GF-D8 (cell line): ENCODE measurements around the gene TRPM2.

Experiments used
- DNase-seq: peaks from one replicate; lab custom pipeline; 2025; lab: John Stamatoyannopoulos, UW

Gene TRPM2

DNA sequence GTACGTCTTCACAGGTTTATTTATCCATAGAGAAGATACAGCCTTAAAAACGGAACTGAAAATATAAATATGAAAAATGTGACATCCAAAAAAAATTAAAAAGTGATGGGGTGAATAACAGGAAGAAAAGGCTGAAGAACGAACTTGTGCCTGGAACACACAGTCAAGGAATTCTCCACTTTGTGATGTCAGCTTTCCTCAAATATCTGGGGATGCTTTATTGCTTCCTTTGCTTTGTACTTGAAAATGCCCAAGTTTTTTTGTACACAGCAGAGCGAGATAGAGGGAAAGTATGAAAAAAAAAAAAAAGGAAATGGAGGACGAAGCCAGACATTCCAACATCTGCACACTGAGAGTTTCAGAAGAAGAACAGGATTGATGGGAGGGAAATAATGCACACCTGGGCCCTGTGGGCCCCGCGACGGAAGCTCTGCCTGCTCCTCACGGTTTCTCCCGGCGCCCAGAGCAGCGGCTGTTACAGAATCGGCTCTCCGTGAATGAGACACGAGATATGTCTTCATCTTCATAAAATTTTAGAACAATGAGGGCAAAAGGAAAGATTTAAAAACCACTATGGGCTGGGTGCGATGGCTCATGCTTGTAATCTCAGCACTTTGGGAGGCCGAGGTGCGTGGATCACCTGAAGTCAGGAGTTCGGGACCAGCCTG lies 91.9 kb downstream of the TRPM2 start:
- DNase-seq = no peak

DNA sequence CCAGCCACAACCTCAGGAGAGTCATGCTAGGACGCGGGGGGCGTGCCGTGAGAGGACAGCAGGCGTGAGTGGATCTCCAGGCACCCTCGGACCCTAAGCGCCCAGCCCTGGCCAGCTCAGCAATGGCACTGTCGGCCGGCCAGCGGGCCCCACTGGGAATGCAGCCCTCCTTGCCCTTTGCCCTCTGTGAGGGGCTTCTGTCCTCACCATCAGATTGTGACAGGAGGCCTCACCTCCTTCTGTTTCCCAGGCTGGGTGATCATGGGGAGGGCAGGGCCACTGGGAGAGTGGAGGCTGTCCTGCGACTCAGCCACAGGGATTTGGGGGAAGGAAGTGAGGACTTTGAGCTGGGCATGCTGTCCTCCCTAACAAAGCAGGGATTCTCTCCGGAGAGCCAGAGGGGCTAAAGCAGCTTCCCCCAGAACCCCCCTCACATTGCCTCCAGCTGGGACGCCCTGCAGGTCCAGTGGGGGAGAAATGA lies 95.3 kb downstream of the TRPM2 start:
- DNase-seq = no peak

DNA sequence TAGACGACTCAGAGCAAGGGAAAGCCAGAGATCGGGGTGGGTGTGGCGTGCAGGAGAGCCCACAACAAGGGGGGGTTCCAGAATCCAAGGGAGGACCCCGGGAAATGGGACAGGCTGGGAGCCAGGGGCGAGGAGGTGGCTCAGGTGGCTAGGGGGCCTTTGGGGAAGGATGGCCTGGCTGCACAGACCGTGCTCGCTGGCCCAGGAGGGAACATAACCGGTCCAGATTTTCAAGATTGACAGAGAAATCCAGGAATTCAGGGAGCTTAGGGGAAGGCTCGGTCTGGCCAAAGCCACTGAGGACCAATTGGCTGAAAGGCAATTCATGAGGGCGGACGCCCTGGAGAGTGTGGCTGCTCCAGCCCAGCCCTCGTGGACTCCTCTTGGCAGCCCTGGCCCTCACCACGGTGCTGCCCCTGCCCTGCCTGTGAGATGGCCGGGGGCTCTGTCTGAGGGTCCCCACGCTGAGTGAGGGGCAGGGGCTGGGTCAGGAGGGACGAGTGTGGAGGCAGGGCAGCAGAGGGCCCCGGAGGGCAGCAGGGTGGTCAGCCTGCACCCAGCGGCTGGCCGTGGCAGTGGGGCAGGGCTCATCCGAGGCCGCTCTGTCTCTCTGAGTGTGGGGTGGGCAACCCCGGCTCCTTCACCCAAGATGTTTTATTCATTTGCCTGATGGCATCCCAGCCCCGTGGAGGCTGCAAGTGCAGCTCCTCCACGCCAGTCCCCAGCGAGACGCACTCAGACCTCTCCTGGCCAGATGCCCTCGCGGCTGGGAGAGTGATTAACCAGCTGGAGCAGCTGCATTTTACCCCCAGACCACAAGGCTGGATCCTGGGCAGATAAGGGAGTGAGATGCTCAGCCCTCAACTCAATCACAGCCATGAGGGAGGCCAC lies 96.3 kb downstream of the TRPM2 start:
- DNase-seq = no peak

DNA sequence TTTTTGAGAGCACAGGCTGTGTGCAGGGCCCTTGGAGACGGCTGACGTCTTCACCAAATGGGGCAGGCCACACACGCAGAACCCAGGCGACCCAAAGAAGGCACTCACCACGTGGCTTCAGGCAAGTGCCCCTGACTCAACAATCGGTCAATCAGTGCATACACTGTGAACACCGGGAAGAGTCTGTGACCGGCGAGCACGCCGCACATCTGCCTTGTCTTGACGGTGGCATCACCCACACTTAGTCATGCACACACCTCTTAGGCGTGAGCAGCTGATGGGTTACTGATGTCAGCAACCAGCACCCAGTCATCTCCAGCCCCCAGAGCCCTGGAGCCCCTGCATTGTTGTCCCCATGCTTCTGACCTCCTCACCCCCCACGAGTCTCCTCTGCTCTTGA lies 97.0 kb downstream of the TRPM2 start:
- no peak for DNase-seq

DNA sequence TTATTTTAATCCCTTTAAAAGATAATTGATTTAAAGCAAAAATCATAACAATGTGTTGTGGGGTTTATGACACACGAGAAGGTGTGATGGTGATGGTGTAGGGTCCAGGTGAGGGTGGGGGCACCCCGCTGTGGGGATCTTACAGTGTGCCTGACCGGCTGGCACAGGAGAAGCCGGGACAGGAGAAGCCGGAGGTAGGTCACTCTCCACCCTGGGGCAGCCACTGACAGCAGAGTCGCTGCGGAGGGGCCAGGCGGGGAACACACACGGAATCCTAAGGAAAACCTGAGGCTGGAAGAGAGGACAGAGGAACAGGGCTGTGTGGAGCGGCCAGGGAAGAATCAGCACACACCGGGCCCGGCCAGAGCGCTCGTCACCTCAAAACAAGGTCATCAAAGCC lies 97.6 kb downstream of the TRPM2 start:
- no peak for DNase-seq

DNA sequence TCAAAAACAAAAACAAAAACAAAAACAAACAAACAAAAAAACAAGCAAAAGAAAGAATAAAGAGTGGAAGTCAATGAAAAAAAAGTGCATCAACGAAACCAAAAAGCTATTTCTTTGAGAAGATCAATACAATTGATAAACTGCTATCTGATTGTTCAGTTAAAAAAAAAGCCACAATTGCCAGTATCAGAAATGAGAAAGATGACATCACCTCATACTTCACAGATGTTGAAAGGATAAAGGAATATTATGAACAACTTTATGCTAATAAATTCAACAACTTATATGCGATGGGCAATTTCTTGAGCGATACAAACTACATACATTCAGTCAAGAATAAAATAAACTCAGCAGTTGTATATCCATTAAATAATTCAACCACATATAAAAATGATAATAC lies 99.7 kb downstream of the TRPM2 start:
- no peak for DNase-seq

DNA sequence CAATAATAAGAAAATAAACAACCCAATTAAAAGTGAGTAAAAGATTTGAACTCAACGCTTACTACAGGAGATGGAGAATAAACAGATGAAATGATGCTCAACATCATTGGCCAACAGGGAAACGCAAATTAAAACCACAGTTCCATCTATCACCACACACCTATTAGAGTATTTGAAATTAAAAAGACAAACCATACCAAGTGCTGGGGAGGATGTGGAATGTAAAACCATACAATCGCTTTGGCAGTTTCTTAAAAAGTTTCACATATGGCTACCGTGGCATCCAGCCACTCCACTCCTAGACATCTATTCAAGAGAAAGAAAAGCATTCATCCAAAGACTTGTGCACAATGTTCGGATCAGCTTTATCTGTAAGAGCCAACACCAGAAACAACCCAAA lies 100.6 kb downstream of the TRPM2 start:
- no peak for DNase-seq

DNA sequence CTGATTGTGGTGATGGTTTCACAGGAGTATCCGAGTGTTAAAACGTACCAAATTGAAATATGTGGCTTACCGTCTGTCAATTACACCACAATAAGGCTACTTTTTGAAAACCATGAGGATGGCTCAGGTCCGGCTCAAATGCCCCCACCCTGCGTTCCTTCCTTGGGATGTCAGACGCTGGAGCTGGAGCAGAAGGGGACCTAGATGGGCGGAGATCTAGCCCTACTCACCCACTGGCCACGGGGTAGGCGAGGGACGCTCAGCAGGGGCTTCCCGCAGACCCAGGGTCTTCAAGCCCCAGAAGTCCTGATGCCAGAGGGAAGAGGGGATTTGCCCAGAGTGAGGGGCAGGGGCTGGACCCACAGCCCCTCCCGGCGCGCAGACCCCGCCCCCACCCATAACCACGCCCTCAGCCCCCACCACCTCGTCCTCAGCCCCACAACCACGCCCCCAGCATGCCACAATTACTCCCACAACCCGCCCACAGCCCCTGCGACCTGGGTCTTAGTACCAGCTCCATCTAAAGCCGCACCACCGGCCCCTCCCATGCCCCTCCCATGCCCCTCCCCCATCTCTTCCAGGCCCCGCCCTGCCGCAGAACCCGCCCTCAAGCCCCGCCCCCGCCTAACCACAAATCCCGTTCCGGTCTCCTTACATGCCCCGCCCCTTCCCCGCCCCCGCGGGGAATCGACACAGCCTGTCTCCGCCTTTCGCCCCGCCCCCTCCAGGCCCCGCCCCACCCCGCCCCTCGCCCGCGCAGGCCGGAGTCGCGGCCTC lies 101.5 kb downstream of the TRPM2 start, which contains the start of gene LRRC3:
LRRC3 (plus strand) TSS at position 764 of the 777 bp plus-strand sequence. CDS start 1,135 bp downstream, outside the sequence.
- DNase-seq = no peak

DNA sequence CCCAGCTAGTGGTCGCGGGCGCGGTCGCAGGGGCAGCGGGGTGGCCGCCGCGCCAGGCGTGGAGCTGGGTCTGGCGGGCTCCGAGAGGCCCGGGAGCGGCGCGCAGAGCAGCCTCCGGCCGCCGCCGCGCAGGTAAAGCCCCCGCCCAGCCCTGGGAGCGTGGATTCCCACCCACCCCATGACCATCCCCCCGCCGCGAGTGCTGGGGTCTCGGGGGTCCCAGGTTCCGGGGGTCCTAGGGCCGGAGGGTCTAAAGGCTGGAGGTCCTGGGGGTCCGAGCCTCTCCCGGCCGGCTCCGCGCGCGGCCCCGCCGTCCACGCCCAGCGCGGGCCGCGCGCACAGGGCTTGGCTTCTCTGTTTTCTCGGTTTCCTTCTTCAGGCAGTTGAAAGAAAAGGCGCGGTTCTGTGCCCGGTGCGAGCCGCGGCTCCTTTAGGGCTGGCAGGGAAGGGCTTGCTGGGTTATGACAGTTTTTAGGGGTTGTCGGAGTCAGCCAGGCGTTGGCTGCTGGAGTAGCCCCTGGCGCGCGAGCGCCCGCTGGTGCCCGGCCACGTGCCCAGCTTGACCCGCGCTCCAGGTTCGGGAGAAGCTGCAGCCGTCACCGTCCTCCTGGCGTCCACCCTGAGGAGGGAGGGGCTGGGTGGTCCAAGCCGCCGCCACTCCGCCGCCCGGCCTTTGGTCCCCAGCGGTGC lies 102.2 kb downstream of the TRPM2 start:
- DNase-seq = no peak

DNA sequence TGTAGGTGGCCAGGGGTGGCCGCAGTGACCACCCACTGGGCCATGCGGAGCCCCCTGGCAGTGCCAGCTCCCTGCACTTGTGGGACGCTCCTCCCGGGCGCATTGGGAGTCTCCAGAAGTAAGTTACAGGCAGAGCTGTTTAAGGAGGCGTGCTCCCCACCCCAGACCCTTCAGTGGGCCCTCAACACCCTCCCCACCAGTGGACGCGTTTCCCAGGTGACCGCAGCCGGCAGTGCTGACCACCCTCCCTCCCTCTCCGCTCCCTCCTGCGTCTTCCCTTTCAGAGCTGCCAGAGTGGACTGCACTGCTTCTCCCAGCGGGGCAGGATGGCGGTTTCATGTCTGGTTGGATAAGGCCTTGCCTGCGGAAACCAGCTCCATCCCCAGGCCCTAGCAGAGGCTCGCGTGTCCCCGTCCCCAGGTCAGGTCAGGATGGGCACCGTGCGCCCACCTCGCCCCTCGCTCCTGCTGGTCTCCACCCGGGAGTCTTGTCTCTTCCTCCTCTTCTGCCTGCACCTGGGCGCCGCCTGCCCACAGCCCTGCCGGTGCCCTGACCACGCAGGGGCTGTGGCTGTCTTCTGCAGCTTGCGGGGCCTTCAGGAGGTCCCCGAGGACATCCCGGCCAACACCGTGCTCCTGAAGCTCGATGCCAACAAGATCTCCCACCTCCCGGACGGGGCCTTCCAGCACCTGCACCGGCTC lies 102.9 kb downstream of the TRPM2 start:
- no peak for DNase-seq

DNA sequence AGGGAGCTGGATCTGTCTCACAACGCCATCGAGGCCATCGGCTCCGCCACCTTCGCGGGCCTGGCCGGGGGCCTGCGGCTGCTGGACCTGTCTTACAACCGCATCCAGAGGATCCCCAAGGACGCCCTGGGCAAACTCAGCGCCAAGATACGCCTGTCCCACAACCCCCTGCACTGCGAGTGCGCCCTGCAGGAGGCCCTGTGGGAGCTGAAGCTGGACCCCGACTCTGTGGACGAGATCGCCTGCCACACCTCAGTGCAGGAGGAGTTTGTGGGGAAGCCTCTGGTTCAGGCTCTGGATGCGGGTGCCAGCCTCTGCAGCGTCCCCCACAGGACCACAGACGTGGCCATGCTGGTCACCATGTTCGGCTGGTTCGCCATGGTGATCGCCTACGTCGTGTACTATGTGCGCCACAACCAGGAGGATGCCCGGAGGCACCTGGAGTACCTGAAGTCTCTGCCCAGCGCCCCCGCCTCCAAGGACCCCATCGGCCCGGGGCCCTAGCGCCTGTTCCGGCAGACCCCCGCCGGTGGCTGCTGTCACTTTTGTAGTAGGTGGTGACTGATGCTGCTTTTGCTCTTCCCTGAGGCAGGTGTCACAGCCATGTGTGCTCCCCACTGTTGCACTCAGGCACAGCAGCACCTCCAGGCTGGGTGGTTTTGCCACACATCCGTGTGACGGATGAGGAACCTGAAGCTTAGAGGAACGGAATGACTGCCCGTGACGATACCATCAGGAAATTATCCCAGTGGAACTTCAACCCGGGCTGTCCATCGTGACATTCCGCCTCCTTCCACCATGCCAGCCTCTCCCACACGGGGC lies 103.7 kb downstream of the TRPM2 start:
- no peak for DNase-seq

DNA sequence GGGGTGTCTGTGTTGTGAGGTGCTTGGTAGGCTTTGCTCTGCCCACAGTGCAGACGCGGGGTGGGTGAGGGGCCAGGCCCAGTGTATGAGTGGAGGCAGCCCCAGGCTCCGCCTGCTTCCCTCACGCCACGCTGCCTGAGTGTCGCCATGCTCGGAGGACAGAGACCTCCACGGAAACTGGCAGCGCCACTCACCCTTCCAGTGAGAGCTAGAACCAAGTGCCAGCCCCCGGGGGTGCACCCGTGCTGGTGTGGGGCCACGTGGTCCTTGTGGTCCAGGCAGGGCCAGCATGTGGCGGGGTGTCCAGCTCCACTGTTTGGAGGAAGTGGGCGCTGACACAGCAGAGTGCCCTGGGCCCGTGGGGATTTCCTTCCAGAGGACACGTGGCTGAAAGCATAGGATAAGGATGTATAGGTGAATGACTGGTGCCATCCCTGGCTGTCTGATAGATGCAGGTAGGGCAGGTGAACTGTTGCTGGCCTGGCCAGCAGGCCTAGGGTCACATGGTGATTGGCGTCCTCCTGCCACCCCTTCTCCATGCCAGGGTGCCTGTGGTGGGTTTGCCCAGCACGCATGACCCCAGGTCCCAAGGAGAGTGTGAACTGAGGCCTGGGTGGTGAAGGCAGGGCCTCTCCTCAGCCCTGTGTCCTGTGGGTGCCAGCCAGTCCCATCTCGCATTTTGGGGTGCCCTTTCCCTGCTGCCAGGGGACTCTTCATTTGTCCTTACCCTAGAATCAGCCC lies 105.7 kb downstream of the TRPM2 start:
- no peak for DNase-seq

DNA sequence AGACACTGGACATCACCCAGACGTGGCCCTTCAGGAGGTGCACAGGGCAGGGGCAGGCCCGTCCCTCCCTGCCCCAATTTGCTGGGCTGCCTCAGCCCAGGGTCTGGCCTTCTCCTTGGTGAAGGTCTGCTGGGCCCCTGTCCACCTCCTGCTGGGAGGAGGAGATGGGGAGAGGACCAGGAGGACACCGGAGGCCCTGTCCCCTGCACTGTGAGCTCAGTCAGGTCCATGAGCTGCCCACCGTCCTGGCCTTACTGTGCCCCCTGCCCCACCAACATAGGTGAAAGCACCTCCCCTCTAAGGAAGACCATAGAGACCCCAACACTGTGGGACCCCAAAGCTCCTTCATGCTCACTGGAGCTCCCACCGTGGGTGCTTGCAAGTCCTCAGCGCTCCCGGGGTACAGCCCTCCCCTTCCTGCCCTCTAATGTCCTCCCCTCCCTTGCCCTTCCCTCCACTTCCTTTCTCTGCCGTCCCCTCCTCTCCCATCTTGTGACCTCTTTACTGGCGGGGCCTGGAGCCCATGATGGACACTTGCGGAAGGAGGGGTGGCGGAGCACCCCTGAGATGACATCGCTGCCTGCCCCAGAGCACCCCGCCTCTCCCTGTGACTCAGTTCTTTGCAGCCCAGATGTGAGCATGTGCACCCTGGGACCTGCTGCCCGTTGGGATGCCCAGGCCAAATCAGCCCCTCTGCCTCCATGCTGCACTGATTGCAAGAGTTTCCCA lies 106.5 kb downstream of the TRPM2 start:
- DNase-seq = no peak

DNA sequence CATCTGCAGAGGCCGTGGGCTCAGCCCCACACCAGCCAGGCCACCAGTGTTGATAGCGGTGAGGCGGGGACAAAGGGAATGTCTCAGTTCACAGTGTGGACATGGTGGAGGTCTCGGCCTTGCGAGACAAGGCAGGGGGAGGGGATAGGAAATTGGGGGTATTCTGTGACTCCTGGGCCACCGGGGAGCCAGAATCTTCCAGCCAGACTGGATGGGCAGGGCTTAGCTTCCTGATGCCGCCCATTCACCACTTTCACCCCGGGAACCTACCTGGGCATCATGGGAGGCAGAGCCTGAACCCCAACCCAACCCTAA lies 107.0 kb downstream of the TRPM2 start:
- no peak for DNase-seq

DNA sequence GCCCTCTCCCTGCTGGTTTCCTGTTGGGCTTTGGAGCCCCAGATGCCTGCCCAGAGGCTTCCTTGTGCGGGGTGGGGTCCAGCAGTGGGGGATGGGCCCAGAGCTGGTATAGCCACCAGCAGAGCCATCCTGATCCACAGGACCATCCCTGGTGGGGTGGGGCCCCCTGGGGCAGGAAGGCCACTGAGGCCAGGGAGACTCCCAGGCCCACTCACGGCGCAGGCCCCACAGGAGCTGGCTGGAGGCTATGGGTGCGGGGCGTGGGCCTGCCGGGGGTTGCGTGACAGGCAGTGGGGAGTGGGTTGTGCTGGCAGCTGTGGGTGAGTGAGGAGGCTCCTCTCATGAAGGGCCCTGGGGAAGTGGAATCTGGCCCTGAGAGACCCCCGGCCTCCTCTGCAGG lies 107.6 kb downstream of the TRPM2 start:
- DNase-seq = no peak

DNA sequence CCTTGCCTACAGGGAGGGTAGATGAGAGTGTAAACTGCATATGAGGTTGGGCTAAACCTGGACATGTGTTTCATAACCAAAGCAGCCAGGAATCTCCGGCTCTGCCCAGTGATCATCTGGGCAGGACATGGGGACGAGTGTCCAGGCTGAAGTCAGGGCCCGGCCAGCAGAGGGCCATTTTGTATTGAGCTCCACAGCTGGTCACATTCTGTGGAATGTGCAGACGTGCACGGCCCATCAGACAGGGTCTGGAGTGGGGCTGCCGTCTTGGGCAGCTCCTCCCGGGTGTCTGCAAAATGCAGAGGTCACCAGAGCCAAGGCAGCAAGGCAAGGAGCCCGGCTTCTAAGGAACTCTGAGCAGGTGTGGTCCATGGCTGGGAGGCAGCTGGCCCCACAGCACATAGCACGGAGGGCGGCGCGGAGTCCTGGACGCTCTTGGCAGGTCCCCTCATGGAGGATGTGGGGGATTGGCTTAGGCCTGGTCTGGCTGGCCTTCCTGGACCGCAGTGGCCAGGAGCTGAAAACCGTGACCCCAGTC lies 108.1 kb downstream of the TRPM2 start:
- no peak for DNase-seq

DNA sequence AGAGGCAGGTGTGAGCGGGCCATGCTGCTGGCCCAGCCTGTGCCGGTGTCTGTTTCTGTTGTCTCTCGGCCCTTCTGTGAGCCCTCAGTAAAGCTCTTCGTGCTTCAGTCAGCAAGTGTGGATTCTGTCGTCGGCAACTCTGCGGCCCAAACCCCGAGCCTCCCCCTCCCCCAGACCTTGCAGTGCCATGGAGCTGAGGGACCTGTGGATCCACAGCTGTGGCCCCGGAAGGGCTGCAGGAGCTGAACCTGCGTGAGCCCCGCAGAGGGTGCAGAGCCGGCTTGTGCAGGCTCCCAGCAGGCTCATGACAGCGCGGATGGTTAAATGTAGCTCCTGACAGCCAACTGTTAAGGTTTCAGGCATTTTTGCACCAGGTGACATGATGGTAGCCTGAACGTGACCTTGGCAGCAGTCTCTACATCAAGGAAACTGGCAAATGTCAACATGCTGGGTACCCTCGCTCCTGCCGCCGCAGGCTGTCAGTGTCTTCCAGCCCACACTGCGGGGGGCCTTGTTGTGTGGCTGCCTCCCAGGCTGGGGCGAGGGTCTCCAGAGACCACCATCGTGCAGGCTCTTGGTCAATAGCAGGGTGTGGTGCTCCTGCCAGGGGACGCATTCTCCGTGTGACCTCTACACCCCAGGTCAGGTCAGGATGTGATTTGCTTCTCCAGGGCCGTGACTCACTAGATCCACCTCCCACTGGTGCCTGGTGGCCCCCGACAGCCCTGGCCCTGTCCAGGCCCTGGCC lies 108.8 kb downstream of the TRPM2 start:
- no peak for DNase-seq

DNA sequence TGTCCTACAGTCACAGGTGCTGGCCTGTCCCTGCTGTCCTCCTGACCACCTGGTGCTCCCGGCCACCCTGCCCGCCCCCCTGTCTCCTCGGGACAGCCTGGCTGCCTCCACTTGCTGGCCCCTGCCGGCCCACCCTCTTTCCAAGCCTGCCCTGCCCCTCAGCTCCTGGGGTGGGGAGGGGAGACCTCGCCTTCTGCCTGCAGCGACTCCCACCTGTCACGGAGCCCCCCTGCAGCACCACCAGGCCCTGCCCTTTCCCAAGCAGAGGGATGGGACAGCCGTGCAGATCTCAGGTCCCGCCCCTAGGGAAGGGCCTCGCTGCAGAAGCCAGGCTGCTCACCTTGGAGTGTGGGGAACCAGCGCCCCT lies 109.4 kb downstream of the TRPM2 start:
- DNase-seq = no peak
